ENCODE measurements around the gene HMMR.
"Not testable (repeated sequence)": the region's sequence is repeated elsewhere in the genome, so short reads cannot be mapped to it uniquely, and the experiment has no call there.

The HMMR gene

DNA sequence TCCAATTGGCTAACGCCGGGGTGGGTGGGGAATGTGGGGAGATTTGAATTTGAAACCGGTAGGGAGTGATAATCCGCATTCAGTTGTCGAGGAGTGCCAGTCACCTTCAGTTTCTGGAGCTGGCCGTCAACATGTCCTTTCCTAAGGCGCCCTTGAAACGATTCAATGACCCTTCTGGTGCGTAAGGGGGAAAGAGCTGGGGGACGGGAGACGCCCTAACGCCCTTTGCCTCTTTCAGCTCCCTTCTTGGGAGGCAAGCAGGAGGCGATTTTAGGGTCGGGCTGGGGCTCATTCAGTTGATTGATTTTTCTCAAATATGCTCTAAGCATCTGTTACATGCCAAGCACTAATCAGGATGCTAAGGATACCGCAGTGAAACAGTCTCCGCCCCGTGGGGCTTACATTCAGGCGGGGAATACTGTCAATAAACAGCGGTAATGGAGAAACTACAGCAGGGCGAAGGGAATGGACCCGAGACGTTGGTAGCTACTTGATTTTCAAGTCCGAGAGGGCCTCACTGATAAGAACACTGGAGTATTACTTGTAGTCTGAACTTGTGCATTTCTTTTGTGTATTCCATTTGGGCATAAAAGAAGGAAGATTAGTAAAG is at the start of gene HMMR:
TSS of gene HMMR (plus strand) at position 71 of the 610 bp plus-strand sequence. CDS start at position 132, 61 bp downstream.
- peak in 3 of 58 donors; percentile 45 to 56 (median 56) for DNase-seq

GRCh38 chr5:163415673-163416072 is 44.8 kb upstream of the HMMR start:
- DNase-seq: not testable (repeated sequence)

DNA sequence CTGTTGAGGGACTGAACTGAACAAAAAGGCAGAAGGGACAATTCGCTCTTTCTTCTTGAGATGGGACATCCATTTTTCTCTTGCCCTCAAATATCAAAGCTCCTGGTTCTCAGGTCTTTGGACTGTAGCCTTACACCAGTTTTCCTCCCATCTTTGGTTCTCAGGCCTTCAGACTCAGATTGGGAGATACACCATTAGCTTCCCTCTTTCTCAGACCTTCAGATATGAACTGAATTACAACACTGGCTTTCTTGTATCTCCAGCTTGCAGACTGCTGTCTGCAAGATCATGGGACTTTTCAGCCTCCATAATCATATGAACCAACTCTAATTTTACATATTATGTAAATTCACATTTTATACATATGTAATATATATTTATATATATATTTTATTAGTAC is 35.6 kb upstream of the HMMR start:
- DNase-seq: no peak

GRCh38 chr5:163426128-163426527 is 34.3 kb upstream of the HMMR start:
- not testable (repeated sequence) for DNase-seq

- DNase-seq: no peak
These were observed 27.9 kb upstream of the HMMR start for GRCh38 chr5:163432544-163432943.

DNA sequence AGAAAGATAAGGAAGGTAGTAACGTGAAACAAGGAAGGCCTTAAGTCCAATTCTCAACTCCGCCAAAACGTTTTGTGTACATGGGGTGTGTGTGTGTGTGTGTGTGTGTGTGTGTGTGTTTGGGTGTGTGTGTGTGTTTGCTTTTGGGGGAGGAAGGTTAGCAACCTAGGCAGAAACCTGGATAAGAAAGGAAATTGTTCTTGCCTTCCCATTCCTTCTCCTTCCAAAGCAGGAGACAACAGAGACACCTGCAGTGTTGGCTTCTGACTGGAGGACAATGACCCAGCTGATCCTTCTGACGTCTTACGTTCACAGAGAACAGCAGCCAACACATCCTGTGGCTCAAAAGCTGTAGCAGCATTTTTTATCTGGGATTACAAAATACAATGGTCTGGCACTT is 27.2 kb upstream of the HMMR start:
- no peak for DNase-seq

DNA sequence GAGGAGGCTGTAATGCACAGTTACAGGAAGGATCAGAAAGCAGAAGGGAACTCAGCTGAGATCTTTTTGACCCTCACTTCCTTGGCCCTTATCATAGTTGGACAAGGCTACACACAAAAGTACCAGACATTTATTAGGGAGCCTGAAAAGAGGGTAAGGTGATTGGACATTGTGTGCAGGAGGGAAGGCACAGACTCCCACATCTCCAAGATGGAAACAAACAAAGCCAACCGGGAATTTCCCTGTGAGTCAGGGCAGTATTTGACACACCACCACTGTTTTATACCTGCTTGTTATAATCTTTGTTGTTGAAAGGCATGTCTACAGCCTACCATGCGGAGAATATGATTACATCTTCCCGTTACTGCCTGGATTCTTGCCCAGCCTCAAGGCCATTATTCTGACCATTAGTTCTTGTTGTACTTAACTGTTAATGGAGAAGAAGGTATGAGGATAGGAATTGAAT is 26.0 kb upstream of the HMMR start:
- no peak for DNase-seq

DNA sequence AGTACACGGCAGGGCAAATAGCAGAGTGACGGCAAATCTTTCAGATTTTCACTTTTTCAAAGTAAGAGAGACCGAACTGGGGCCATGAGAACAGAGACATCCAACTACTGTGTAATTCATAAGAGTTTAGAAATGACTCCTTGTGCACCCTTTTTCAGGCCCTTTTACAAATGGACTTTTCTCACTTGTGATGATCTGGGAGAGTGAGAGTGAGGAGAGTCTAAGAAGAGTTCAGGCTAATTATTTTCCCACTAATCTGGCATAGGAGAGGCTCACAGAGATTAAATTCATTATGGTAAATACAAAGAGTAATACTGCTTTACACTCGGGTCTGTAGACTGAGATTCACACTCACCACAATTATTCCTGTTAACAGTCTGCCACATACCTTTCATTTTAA is 23.9 kb upstream of the HMMR start:
- DNase-seq: no peak

- no peak for DNase-seq
These were observed 23.5 kb upstream of the HMMR start for GRCh38 chr5:163437011-163437308.

- DNase-seq: peak; percentile 46 to 97 (median 92)
These were observed 22.9 kb upstream of the HMMR start, which contains the start of gene CCNG1 for GRCh38 chr5:163437309-163438182. Gene CCNG1, plus strand, starts transcription at chr5:163437595. Its CDS starts 1,662 bp downstream, at chr5:163439257.

GRCh38 chr5:163439092-163439425 is 21.4 kb upstream of the HMMR start:
- DNase-seq: no peak

DNA sequence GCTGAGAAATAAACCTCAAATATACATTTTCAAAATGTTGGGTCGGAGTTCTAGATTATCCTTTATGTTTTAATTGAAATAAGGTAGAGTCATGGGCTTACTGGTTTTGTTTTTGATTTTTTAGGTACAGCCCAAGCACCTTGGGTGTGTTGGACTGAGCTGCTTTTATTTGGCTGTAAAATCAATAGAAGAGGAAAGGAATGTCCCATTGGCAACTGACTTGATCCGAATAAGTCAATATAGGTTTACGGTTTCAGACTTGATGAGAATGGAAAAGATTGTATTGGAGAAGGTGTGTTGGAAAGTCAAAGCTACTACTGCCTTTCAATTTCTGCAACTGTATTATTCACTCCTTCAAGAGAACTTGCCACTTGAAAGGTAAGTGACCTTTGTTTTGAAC is 19.5 kb upstream of the HMMR start:
- DNase-seq: no peak

GRCh38 chr5:163444526-163444925 is 15.9 kb upstream of the HMMR start:
- no peak for DNase-seq

- no peak for DNase-seq
These were observed 15.1 kb upstream of the HMMR start for GRCh38 chr5:163445345-163445744.

- DNase-seq: no peak
These were observed 13.2 kb upstream of the HMMR start for GRCh38 chr5:163447191-163447590.

- no peak for DNase-seq
These were observed 12.6 kb upstream of the HMMR start for GRCh38 chr5:163447875-163448274.

DNA sequence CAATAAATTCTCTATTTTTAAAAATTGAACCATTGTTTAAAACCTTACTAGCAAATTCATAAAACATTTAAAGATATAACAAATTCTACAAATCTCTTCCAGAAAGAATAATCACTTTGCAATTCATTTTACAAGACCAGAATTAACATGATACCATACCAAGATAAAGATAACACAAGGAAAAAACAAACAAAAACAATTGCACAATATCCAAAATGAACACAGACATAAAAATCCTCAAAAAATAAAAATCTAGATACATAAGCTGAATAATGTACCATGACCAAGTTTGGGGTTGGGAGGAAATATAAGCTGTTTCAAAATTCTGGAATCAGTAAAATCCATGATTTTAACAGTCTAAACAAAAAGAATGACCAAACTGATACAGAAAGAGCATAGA is 11.9 kb upstream of the HMMR start:
- no peak for DNase-seq

GRCh38 chr5:163451489-163451888 is 8.9 kb upstream of the HMMR start:
- no peak for DNase-seq

- DNase-seq: no peak
These were observed 6.7 kb upstream of the HMMR start for GRCh38 chr5:163453705-163454104.

DNA sequence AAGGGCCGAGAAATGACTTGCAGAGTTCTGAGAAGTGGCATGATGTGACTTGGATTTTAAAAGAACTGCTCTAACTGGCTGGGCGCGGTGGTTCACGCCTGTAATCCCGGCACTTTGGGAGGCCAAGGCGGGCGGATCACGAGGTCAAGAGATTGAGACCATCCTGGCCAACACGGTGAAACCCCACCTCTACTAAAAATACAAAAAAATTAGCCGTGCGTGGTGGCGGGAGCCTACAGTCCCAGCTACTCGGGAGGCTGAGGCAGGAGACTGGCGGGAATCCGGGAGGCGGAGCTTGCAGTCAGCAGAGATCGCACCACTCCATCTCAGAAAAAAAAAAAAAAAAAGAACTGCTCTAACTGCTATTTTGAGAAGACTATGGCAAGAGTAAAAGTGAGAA is 5.0 kb upstream of the HMMR start:
- not testable (repeated sequence) for DNase-seq

DNA sequence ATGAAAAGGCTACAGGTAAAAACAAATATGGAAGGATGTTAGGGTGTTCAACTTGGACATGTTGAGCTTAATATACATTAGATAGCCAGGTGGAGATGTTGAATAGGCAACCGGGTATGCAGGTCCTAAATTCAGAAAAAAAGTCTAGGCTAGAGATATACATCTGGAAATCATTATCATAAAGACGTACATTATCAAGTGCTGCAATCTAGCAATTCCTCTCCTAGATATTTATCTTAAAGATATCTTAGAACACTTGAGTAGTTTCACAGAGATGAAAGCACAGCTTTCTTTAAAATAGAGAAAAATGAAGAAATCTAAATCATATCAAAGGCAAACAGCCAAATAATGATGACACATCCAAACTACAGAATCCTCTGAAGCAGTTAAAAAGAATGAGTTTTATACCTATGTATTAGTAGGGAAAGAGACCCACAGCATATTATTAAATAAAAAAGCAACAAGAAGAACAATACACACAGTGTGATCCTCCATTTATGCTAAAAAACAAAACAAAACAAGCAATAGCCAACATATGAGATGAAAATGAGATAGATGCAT is 4.3 kb upstream of the HMMR start:
- no peak for DNase-seq

- DNase-seq: no peak
These were observed 3.6 kb upstream of the HMMR start for GRCh38 chr5:163456840-163457239.
